Measurements from ENCODE around the gene TESK2.

DNA sequence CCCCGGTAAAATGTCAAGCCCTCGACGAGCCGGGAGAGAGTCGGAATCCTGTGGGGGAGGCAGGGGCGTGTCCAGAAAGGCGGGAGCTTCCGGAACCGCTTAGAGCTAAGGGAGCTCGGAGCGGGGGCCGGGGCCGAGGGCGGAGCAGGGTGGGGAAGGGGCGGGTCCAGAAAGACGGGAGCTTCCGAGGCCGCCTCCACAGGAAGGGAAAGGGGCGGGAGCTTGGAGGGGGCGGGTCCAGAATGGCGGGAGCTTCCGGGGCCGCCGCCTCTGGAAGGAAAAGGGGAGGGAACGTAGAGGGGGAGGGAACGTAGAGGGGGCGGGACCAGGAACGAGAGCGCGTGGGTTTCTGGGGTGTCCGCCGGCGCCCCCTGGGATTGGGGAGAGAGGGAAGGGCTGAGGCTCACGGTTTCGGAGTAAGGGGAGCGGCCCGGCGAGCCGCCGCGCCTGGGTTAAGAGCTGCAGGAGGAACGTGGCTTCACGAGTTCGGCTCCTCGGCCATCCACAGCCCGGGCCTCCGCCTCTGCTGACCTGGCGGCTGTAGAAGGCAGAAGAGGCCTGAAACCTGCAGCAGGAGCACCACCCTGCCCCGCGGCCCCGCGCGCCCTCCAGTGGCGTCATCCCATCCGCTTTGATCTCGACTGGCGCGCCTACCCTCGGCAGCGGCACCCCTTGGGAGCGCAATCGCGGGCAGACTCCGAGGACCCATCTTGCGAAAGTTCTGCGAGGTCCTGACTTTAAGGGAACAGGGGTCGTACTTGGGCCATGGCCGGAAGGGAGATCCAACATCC lies 187.2 kb downstream of the TESK2 start:
- peak; percentile 25 for TF ChIP-seq POLR2AphosphoS5 (IDR thresholded peaks at IDR 0.05)
- peak; percentile 87 for TF ChIP-seq CTCF (IDR thresholded peaks at IDR 0.05; ENCODE audit: poor library complexity, severe bottlenecking)
- TF ChIP-seq RAD21 (conservative IDR thresholded peaks at IDR 0.05), result peak; percentile 73

Measured in neural cell (in vitro differentiated cells).